GM19463 (cell line): Measurements from ENCODE around the gene TSHZ2.
"Not testable (repeated sequence)": the region's sequence is repeated elsewhere in the genome, so short reads cannot be mapped to it uniquely, and the experiment has no call there.

Experiments used
- ATAC-seq: cut with Tn5 transposase; IDR thresholded peaks from one replicate; pipeline ENCODE4 v1.9.1; 2021; ENCODE audit warnings: mild to moderate bottlenecking, moderate library complexity; ENCODE audit not compliant: unreplicated experiment

TSHZ2 gene

DNA sequence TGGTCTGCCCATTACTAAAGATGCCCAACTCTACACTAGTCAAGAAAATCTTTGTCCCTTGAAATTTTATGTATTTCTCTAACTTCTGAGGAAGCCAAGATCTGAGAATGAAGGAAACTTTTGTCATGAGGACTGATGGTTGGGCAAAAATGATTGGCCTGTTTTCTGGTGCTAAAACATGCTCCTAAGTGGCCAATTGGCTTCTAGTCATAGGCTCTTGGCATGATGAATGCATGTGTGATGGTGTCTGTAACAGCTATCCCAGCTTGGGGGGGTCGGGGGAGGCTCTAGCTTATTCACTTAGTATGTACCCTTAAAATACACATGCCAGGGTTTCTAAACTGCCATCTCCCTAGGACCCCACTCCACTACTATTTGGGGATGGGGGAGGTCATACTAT, 392.9 kb downstream of the TSHZ2 start:
- ATAC-seq: no peak

DNA sequence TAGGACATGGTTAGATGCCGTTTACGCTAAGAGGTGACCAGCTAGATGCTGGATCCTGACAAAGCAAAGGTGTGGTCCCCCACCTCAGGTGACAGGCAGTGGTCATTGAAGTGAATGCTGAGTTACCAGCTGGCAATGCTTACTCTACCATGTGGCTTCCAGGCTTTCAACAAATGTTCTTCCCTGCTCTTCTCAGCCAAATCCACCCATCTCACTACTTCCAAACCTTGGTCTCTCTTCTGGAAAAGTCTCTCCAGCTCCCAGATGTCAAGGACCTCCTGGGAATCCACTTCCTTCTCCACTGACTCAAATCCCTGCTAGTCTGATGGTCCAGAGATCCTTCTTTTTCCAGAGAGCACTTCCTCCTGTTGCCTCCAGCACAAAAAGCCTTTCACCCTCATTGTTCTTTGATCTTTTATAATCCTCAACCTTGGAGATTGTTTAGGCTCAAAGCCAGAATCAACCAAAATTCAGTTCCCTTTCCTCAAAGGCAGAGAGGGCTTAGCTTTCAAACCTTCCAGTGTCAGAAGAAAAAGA, 393.4 kb downstream of the TSHZ2 start:
- no peak for ATAC-seq

DNA sequence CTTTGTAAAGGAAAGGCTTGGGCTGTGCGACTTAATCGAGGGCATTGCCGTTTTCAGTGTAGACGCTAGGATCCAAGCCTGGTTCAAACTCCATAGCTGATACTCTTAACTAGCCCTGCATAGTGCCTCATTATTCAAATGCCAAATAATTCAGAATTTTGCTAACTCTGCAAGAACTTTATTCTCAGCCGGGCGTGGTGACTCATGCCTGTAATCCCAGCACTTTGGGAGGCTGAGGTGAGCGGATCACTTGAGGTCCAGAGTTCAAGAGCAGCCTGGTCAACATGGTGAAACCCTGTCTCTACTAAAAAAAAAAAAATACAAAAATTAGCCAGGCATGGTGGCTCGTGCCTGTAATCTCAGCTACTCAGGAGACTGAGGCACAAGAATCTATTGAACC, 394.8 kb downstream of the TSHZ2 start:
- not testable (repeated sequence) for ATAC-seq

DNA sequence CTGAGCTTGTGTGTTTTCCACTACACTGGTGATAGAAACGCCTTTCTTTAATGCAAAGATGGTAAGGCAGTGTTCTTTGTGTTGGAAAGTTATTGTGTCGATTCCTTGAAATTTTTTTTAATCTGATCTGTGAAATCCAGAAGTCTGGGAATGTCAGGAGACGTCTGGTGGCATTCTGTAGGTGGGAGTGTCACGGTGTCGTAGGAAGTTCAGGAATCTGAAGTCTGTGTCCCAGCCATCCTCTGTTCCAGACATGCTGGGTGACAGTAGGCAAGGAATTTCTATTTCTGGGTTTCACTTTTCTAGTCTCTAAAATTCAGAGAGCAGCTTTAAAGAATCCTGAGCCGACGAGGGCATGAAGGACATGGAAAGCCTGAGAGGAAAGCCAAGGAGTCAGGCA, 397.7 kb downstream of the TSHZ2 start:
- ATAC-seq: no peak

DNA sequence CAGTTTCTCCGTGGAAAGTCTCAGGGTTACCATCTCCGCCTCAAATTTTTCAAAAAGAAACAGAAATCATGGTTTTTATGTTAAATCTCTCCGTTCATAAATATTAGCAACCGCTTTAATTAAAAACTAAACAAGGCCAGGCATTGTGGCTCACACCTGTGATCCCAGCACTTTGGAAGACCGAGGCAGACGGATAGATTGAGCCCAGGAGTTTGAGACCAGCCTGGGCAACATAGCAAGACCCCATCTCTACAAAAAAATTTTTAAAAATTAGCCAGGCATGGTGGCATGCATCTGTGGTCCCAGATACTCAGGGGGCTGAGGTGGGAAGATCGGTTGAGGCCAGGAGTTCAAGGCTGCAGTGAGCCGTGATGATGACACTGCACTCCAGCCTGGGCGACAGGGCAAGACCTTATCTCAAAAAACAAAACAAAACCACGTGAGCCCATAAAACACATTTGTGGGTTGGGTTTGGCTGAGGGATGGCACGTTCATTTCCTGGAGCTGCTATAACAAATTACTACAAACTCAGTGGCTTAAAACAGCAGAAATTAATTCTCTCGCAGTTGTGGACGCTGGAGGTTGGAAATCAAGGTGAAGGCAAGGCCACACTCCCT, 398.3 kb downstream of the TSHZ2 start:
- no peak for ATAC-seq

DNA sequence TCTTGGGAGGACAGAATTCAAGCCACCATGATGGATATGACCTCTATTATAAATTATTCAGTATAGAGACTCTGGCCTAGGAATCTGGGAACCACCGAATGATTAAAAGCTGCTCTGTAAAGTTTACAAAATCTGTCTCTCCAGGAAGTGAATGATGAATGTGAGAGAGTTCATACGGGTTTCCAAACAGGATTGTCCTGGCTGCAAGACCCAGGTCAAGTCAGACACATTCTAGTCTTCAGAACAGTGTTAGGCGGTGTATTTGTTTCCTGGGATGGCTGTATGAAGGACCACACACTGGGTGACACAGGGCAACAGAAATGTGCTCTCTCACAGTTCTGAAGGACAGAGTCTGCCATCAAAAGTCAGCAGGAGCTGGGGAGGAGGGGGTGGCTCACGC, 399.1 kb downstream of the TSHZ2 start:
- no peak for ATAC-seq

DNA sequence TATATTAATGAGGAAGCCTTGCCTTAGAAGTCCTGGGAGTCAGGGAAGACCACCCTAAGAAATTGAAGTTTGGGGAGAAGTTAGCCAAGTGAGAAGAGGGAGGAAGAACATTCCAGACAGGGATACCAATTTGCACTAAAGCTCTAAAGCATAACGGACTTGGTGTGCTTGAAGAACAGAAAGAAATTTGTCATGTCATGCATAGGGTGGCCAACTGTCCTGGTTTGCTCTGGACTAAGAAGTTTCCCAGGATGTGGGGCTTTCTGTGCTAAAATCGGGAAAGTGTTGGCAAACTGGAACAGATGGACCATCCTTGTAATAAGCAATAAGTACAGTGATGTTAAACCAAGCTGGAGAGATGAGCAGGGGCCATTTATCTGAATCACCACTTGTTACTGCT, 403.9 kb downstream of the TSHZ2 start:
- ATAC-seq: no peak

DNA sequence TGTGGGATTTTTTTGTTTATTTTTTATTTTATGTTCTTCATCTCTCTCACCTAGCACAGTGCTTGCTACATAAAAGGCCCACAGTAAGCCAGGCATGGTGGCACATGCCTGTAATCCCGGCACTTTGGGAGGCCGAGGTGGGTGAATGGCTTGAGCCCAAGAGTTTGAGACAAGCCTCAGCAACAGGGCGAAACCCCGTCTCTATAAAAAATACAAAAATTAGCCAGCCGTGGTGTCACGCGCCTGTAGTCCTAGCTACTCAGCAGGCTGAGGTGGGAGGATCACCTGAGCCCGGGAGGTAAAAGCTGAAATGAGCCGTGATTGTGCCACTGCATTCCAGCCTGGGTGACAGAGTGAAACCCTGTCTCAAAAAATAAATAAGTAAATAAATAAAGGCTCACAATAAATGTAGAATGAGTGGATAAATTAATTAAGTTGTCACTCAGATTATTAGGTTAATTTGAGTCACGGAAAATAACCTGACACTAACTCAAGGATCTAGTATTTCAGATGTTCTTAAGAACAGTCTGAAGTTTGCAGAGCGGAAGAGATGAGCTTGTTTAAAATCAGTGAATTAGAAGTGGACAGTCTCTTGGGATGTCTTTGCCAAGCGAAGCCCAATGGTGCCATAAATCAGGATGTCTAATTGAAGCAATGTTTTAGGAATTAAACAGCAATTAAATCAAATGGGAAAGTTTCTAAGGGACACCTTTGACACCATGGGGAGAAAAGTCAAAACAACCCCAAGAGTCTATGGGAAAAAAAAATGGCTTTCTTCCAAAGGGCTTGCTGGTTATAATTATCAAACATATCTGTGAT, 407.1 kb downstream of the TSHZ2 start:
- no peak for ATAC-seq

DNA sequence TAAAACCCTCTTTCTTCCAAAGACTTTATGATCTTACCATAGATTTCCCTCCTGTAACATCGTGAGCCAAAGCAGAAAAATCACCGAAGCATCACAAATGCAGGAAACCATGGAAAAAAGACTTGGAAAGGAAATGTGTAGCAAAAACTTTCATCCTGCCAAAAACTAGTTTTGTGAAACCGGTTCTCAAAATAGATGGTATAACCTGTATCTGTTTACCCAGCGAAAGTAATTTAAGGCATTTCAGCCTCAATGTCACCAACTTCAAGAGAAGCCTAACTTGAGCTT, 407.6 kb downstream of the TSHZ2 start:
- ATAC-seq: no peak

DNA sequence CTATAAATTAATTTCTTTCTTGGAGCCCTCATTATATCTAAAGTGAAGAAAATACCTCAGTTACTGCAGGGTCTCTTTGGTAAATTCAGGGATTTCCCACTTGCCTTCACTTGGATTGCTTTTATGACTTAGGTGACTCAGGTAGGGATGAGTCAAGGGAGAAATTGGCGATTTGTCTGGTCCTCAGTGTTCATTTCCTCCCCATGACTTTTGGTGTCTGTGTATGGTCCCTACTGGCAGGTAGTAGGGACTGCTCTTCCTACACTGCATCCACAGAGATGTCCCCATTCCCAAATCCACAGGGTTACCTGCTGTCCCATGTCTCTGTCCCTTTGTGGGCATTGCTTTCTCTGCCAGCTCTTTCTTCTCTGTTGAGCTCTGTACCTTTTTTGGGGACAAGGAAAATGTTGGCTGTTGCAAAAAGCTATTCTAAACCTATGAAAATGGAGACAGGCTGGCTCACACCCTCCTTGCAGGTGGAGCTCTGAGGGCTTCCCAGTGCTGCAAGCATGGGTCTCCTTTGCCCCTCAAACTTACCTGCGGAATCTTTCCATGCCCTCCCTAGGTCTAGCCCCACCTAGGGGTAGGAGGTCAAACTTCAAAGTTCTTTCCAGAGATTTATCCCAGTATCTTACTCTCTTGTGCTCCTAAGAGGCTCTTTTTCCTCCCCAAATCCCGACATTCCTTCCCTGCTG, 409.6 kb downstream of the TSHZ2 start:
- no peak for ATAC-seq

DNA sequence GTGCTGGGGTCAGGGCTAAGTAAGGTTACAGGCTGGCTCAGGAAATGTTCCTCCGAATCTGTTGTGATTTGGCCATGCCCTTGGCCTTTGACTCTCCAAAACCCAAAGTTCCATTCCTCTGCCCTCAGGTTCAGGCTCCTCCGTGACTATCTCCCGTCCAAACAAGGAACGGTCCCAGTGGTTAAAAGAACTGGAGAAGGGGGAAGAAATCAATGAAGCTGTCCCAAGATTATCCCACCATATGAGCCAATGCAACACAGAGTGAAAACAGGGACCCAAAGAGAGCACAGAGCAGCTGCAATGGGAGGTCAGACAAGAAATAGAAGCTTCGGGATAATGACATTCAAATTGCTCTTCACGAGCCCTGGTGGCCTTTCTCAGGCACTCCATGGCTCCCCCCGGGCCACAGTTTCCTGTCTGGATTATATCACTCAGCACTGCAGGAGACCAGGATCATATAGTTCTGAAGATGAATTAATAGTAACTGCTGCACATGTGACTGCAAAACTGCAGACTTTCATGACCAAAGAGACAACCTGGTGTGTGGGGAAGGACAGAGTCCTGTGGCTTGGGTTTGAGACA, 410.2 kb downstream of the TSHZ2 start:
- no peak for ATAC-seq

DNA sequence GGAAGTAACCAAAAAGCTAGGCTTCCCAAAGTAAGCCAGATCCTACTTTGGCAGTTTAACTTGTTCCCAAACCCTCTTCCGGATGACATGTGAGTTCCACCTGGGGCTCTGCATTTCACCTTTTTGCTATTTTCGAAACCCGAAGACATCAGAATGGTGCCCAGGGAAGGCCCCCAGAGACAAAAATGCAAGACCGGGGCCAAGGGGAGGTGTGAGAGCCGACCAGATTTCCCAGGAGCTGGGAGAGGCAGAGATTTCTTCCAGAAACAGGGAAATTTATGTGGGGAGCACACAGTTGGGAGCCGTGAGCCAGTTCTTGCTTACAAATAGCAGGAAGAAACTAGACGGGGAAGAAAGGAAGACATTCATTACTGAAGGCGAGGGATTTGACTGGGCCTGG, 411.8 kb downstream of the TSHZ2 start:
- no peak for ATAC-seq

DNA sequence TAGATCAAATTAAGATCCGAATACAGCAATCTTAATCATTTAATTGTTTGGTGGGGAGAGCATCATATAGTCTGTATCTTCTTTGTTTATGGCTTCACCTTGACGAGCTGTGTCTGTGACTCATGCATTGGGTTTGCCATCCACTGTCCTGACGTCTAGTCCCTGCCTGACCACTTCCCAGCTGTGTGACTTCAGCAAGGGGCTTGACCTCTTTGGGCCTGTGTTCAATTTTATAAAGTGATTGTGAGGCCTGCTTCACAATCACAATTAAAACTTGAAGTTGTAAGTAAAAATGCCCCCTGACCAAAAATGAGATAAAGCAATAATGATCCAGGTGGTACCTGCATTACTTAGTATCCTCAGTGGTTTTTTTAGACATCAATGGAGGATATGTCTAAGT, 412.2 kb downstream of the TSHZ2 start:
- ATAC-seq: no peak

DNA sequence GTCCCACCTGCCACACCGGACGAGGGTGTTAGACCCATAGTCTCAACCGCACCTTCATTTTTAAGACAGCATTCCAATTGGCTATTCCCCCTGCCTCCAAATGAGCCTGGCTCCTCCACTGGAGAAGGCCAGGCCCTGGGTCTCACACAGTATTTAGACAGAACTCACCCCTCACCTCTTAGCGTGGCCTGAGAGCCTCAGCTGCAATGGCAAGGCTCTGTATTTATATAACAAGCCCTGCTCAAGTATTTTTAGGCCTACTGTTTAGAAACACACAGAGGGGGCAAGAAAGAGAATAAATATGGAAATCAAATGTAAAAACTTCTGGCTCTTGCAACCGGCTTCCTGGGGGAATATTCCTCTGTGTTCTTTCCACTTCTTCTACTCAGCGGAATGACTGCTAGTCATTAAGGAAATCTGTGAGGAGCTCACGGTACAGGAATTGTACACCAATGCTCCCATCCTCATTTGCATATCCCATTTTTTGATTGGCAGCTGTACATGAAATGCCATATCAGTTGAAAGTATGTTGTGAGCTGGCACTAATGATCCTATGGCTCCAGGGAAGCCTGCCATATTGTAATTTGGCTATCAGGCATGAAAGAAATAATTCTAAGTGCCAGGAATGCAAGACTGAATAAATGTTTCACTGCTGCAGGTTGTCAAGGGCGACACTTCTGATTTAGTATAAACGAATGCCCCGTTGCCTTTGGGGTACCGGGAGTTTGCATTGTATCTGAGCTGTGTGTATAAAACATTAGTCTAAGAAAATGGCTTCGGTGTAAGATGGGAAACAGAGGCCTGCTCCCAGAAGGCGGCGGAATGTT, 414.0 kb downstream of the TSHZ2 start:
- ATAC-seq: no peak

DNA sequence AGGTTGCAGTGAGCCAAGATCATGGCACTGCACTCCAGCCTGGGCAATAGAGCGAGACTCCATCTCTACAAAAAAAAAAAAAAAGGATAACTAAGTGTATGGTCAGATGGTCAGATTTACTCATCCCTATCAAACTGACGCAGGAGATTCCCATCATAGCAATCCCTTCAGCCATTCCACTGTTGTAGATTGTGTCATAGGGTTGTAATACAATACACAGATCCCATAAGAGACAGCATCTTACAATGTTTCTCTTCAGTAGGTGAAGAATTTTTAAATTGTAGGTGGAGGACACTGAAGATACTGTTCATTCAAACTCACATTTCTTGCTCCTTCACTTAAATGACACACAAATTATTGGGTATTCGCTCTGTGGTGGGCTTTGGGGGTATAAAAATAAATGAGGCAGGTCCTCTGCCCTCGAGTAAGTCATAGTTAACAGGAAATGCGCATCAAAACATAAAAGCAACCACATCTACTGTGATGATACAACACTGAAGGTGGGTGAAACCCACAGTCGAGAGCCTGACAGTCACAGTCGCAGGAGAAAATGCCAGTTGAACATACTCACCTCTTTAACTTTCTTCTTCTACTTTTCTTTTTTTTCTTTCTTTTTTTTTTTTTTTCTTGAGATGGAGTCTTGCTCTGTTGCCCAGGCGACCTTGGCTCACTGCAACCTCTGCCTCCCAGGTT, 416.0 kb downstream of the TSHZ2 start:
- no peak for ATAC-seq

DNA sequence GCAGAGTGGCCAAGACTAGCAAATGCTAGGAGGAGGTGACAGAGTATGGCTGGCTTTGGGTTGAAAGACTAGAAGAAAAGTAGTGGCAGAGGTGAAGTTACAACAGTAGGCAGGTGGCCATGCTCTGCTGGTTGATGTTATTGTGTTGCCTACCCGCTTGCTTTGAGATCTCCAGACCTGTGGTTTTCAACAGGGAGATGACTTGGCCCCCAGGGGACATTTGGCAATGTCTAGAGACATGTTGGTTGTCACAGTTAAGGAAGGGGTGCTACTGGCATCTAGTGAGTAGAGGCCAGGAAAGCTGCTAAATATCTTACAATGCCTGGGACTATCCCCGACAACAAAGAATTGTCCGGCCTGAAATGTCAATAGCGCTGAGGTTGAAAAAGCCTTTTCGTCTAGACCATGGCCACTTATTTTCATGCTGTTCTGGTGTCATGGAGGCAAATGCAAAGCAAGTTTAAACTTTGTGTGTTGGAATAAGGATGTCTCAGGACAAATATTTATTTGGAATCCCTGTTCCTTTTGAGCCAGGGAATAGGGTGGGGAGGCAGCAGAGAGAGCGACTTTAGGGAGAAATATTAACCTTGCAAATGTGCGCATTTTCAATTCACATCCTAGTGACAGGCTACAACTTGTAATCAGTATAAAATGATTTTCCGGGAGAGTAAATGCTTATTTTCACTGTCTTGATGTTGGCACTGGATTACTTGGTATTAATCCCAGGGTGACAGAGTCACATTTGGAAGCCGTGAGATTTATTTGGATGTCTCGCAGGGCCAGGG, 417.6 kb downstream of the TSHZ2 start:
- ATAC-seq: no peak

DNA sequence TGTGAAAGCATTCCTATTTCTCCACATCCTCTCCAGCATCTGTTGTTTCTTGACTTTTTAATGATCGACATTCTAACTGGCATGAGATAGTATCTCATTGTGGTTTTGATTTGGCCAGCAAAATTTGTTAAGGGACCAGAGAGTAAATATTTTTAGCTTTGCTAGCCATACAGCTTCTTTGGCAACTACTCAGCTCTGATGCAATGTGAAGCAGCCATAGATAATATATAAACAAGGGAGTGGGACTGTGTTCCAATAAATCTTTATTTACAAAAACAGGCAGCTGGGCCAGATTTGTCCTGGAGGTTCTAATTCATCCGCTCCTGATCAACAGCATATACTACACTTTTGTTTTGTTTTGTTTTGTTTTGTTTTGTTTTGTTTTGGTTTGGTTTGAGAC, 418.6 kb downstream of the TSHZ2 start:
- ATAC-seq: no peak

DNA sequence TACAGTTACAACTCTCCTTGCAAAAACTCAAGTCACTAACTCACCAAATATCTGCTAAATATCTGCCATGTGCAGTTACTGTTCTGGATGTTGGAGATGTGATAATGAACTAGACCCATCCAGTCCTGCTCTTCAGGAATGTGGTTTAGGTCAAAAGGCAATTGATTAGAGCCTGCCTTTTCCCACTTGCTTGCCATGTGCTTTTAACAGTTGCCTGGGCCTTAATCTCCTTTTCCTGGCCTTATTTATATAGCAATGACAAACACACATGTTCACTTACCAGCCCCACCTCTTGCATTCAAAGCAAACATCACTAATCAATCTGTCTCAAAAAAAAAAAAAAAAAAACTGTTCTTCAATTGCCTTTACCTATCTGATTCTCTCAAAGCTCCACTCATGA, 422.3 kb downstream of the TSHZ2 start:
- no peak for ATAC-seq

DNA sequence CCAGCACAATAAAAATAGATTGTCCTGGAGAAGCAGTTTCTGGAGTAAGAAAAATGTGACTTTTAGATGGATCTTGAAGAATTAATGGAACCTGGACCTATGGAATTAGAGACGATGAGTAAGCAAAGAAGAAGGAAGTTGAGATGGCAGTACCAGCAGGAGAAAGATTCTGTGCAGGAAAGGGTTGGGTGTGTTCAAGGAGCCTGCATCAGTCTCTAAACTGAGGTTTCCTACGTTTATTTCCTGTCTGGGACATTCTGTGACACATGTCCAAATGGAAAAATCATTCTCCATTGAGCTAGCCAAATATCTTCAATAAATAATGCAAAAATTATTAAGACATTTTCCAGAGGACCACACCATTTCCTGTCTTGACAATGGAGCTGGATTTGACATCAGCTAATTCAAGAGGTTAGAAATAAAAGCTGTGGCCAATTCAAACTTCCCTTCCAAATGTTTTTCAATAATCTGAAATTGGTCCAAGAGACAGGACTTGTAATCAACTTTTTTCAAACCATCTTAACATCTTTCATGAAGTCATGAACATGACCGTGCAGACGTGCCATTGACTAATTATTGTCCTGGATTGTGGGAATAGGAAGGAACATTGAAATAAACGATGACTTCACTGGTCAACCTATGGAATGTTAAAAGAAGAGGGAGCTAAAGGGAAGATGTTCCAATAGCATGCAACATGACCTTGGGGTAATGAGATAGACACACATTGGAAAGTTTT, 423.2 kb downstream of the TSHZ2 start:
- no peak for ATAC-seq
